GDM1 (cell line): ENCODE measurements around the gene CKAP5.
"Not testable (repeated sequence)": the region's sequence is repeated elsewhere in the genome, so short reads cannot be mapped to it uniquely, and the experiment has no call there.

Experiments used
- DNase-seq: peaks from one replicate; lab custom pipeline; 2025; lab: John Stamatoyannopoulos, UW

Gene CKAP5

GRCh38 chr11:46855167-46855566 is 9.1 kb upstream of the CKAP5 start:
- DNase-seq = no peak

- DNase-seq = no peak
Measured at GRCh38 chr11:46850829-46851380, 4.8 kb upstream of the CKAP5 start.

DNA sequence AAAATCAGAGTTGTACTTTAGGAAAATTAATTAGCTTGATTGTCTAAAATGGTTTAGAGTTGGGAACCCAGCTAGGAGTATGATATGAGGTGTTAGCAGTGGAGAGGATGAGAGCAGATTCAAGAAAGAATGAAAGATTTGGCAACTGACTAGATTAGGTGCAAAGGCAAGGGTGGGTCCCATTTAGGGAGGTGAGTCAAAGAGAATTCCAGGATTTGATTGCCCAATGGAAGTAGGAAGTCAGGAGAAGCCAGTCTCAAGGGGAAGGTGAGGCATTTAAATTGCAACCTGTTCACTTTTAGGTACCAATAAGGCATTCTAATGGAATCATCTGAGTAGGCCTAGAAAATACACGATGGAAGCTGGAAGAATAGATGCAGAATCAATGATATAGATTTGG is 3.6 kb upstream of the CKAP5 start:
- DNase-seq = no peak

- no peak for DNase-seq
Measured at GRCh38 chr11:46846510-46846830, 390 bp upstream of the CKAP5 start.

DNA sequence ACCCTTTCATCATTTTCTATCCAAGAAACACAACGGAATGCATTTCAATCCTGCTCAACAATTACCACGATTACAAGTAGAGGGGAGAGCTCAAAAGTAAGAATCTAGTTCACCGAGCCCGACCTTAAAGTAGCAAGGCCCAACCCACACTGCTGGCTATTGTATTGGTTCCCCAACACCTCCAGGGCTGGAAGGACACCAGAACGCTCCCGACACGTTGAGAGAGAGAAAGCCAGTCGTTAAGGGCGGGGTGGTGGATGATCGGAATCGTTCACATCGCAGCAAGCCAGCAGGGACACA is 690 bp downstream of the CKAP5 start:
- DNase-seq = no peak

DNA sequence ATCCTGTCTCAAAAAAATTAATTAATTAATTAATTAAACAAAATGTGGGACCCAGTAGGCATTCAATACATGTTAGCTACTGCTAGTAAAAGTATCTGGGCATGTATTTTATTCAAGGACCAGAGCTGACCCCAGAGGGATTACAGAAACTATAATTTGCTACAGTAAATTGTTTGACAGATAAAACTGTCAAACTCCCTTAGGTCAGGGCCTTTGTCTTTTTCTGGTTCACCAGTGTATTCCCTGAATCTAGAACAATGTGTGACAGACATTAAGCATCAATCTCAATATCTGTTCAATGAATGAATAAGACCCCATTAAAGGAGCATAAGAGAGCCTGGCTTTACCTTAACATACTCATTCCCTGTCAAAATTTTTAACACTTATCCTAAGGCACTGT is 6.0 kb downstream of the CKAP5 start:
- DNase-seq = no peak

GRCh38 chr11:46838501-46838900 is 7.6 kb downstream of the CKAP5 start:
- no peak for DNase-seq

DNA sequence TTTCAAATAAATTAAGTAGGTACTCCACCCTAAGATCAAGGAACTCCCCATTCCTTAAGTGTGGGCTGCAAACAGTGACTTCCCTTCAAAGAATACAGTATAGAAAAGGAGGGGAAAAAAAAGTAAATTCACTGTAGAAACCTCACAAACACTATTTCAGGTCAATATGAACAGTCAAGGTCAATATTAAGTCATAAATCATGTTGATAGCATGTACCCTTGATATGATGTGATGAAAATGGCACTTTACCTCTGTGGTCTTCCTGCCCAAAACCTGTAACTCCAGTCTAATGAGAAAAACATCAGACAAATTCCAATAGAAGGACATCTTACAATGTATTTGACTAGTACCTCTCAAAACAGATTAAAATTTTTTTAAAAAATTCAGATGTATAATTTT is 8.2 kb downstream of the CKAP5 start:
- DNase-seq = no peak

- DNase-seq = no peak
Measured at GRCh38 chr11:46836870-46837269, 9.2 kb downstream of the CKAP5 start.

GRCh38 chr11:46836431-46836830 is 9.6 kb downstream of the CKAP5 start:
- DNase-seq = no peak

DNA sequence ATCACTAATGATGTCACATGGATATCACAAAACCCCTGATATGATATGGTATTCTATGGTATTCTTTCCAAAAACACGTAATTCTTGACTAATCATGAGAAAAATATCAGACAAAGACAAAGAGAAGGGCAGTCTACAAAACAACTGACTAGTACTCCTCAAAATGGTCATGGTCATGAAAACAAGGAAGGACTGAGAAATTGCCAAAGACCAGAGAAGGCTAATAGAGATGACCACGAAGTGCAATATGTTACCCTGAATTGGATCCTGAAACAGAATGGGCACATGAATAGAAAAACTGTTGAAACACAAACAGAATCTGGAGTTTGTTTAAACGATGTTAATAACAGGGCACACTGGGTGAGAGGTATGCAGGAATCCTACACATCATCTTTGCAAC is 10.2 kb downstream of the CKAP5 start:
- no peak for DNase-seq

DNA sequence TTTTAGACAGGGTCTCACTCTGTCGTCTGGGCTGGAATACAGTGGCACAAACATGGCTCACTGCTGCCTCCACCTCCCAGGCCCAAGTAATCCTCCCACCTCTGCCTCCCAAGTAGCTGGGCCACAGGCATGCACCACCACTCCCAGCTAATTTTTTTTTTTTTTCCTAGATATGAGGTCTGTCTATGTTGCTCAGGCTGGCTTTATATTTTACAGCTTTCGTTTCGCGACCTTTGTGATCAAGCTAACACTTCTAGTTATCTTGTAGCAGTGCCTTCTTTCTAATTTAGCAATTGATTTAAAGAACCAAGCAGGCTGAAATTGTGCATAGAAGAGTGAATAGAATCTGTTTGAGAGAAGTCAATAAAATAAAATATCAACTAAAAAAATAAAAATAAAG is 11.3 kb downstream of the CKAP5 start:
- no peak for DNase-seq

DNA sequence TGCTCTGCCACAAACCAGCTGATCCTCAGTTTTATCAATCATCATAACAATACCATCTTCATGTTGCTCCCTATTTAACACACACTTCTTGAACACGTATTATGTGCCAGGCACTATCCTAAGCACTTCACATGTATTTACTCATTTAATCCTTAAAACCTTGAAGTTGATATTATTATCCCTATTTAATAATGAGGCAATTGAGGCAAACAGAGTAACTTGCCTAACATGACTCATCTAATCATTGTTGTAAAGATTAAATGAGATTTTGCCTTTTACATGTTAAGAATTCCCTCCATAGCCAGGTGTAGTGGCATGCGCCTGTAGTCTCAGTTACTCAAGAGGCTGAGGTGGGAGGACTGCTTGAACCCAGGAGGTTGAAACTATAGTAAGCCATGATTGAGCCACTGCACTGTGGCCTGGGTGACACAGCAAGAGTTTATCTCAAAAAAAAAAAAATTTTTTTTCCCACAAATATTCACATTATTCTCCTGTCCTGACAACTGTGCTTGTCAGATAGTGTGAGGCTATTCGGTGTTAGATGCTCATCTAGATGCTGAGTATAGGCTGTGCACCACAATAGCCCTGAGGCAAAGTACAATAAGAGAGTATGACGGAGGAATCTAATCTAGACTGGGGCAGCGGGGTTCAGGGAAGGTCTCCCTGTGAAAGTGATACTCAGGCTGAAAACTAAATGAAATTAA is 13.4 kb downstream of the CKAP5 start:
- no peak for DNase-seq

GRCh38 chr11:46827995-46828394 is 18.1 kb downstream of the CKAP5 start:
- DNase-seq = no peak

DNA sequence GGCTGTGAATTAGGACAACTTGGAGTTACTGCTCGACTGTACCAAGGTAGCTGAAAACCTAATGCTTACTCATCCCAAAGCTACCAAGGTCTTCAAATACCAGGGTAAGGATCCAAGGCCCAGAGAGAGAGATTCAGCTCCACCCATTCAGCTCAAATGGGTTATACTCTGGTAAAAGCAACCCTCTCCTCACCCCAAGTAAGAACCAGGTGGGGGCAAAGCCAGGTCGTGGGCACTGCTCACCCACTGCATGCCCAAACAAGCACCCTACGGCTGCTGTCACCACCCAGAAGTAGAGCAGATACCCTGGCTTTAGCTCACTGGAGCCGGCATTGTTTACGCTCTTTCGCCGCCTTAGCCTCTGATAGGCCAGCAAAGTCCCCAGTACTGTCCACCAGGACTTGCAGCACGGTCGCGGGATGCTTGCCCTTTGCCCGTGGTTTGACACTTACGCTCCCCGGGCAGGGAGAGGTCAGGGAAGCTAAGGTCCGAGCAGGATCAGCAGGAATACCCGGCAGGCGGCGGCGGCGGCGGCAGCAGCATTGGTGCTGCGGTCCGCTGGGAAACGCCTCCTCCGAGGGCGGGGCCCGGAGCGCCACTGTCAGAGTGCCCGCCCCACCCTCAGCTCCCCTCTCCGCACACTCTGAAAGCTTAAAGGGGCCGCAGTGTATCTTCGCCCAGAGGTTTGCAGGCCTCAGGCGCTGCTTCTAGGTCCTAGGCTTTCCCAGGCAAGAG is 19.6 kb downstream of the CKAP5 start:
- no peak for DNase-seq

DNA sequence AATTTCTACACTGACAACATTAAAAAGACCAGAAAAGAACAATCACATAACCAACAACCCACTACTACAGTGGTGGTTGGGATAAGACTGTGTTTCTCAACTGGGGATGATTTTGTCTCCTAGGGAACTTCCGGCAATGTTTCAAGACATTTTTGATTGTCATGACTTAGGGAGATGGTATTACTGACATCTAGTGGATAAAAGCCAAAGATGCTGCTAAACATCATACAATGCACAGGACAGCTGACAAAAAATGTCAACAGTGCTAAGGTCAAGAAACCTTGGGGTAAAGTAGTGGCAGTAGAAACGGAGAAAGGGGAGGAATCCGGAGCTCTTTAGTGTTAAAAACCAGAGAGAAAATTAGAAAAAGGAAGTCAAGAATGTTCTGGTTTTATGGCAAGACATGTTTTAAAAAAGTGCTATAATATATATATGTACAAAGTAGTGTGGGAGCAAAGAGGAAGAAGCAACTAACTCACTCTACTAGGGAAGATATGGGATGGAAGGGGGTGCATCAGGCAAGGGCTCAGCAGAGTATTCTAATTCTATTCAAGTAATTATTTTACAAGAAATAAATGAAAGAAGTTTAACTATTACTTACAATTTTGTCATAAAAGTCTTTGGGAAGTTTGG is 37.2 kb downstream of the CKAP5 start:
- DNase-seq = no peak

- DNase-seq = no peak
Measured at GRCh38 chr11:46801694-46802470, 44.2 kb downstream of the CKAP5 start.

DNA sequence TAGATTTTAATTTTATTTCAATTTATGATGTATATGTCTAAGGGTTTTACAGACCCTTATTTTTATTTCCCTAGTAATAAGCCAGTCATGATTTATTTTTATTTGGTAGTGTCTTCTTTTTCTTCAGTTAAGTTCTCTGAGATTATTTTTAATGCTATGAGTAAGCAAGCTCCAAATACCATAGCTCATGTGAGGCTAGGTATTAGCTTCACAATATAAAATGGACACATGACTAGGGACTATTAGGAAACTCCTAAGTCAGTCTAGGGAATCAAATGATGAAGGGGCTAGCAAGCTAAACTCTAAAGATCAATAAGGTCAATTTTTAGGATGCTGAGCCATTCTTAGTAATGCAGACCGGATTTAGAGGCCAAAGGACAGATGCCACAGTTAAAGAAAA is 45.9 kb downstream of the CKAP5 start:
- DNase-seq = no peak

GRCh38 chr11:46799725-46800124 is 46.4 kb downstream of the CKAP5 start:
- DNase-seq = not testable (repeated sequence)

- no peak for DNase-seq
Measured at GRCh38 chr11:46778416-46778815, 67.7 kb downstream of the CKAP5 start.

GRCh38 chr11:46776878-46777277 is 69.2 kb downstream of the CKAP5 start:
- DNase-seq = no peak

DNA sequence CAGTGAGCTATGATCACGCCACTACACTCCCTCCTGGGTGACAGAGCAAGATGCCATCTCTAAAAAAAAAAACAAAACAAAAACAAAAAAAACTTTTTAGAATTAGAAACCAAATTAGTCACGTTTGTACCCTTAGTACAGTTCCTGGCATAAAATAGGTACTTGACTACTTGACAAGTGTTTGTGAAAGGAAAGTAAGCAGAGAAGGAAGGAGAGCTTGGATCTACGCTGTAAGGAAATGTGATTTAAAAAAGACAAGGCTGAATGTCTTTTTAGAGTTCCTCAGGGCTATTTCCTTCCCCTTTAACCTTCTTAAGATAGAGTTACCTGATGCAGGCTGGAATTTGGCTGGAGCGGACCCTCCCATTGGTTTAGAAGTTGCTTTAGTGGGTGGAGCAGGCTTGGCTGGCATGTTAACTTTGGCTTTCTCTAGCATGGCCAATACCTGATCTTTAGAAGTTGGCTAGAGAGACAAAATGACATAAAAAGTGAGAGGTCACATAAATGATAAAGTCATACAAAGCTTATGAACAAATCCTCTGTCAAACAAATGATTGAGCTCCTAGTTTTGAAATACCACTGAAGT is 76.4 kb downstream of the CKAP5 start:
- DNase-seq = no peak
